HG02678 (cell line): ENCODE data around the gene SMARCA5.

Source experiments
- ATAC-seq: cut with Tn5 transposase; IDR thresholded peaks from one replicate; pipeline ENCODE4 v1.9.1; 2021; ENCODE audit warnings: mild to moderate bottlenecking, moderate library complexity; ENCODE audit not compliant: unreplicated experiment

Gene SMARCA5

GRCh38 chr4:143531788-143532491 lies 18.4 kb downstream of the SMARCA5 start:
- ATAC-seq: no peak

GRCh38 chr4:143538979-143539669 lies 25.6 kb downstream of the SMARCA5 start:
- ATAC-seq: no peak

- no peak for ATAC-seq
Measured at GRCh38 chr4:143539670-143540023, 26.1 kb downstream of the SMARCA5 start.

GRCh38 chr4:143549928-143550327 lies 36.4 kb downstream of the SMARCA5 start:
- no peak for ATAC-seq

GRCh38 chr4:143554728-143555597 lies 41.5 kb downstream of the SMARCA5 start:
- ATAC-seq: peak; percentile 56

GRCh38 chr4:143555676-143556075 lies 42.2 kb downstream of the SMARCA5 start:
- ATAC-seq: no peak

GRCh38 chr4:143558286-143558685 lies 44.8 kb downstream of the SMARCA5 start:
- ATAC-seq: no peak

GRCh38 chr4:143558823-143559756 lies 45.6 kb downstream of the SMARCA5 start:
- ATAC-seq: peak; percentile 86

GRCh38 chr4:143559757-143560147 lies 46.2 kb downstream of the SMARCA5 start:
- peak; percentile 1 for ATAC-seq

- ATAC-seq: no peak
Measured at GRCh38 chr4:143564472-143564871, 51.0 kb downstream of the SMARCA5 start.

- ATAC-seq: no peak
Measured at GRCh38 chr4:143575331-143575730, 61.8 kb downstream of the SMARCA5 start.

GRCh38 chr4:143581331-143581946 lies 67.9 kb downstream of the SMARCA5 start:
- no peak for ATAC-seq

GRCh38 chr4:143585548-143585947 lies 72.0 kb downstream of the SMARCA5 start:
- ATAC-seq: no peak

GRCh38 chr4:143586080-143586479 lies 72.6 kb downstream of the SMARCA5 start:
- no peak for ATAC-seq

- no peak for ATAC-seq
Measured at GRCh38 chr4:143587703-143588102, 74.2 kb downstream of the SMARCA5 start.

GRCh38 chr4:143597276-143597675 lies 83.8 kb downstream of the SMARCA5 start:
- no peak for ATAC-seq

- ATAC-seq: no peak
Measured at GRCh38 chr4:143598816-143599215, 85.3 kb downstream of the SMARCA5 start.

GRCh38 chr4:143599827-143600226 lies 86.3 kb downstream of the SMARCA5 start:
- no peak for ATAC-seq

GRCh38 chr4:143606480-143606879 lies 93.0 kb downstream of the SMARCA5 start:
- no peak for ATAC-seq
